GM12878 (cell line): ENCODE measurements around the gene DHX40. TPM values are rescaled to one million over a fixed set of nuclear protein-coding genes. Genes with fewer than 3 reads are reported as not detected.

Experiments used
- ATAC-seq: fragments of 200-7000 bp; cut with Tn5 transposase; 3 replicates; pipeline ENCODE4 v1.9.1; 2020; ENCODE audit warnings: mild to moderate bottlenecking, moderate library complexity
- BruUV-seq: library from RNA; stranded (reverse); fragments of 400-500 nt; replicated peaks from 2 replicates; lab custom pipeline; 2021; lab: Mats Ljungman, UMichigan
- CTCF ChIA-PET: fragments of 300-600 bp; sonication (Branson Sonifier 250); formaldehyde crosslinking; extraction: SDS; loops from one replicate; lab custom pipeline; 2021; ENCODE audit warnings: inconsistent platforms; lab: Yijun Ruan, JAX
- POLR2A ChIA-PET: fragments of 350-600 bp; formaldehyde crosslinking; extraction: SDS; loops from one replicate; lab custom pipeline; 2021; ENCODE audit warnings: inconsistent platforms; lab: Charles Lee
- RAD21 ChIA-PET: fragments of 300-600 bp; sonication (Branson Sonifier 250); formaldehyde crosslinking; loops from one replicate; lab custom pipeline; 2023; ENCODE audit warnings: antibody characterized with exemption; ENCODE audit not compliant: unreplicated experiment; lab: Charles Lee
- SMC1A ChIA-PET: fragments of 300-600 bp; sonication (Branson Sonifier 250); formaldehyde crosslinking; loops from one replicate; lab custom pipeline; 2023; ENCODE audit not compliant: unreplicated experiment, uncharacterized antibody; lab: Charles Lee
- DNase-seq: peaks from one replicate; pipeline ENCODE4 v3.0.0-alpha.2; 2011; ENCODE audit warnings: low read depth, low spot score
- FAIRE-seq: peaks from 3 replicates; lab custom pipeline; 2011; peaks lifted over from hg19 to GRCh38; lab: Jason Lieb, UNC
- H2AFZ ChIP-seq: 2 replicates; pipeline ENCODE4 v1.6.0; 2011; ENCODE audit warnings: low read depth, low read length, control low read depth; ENCODE audit not compliant: control insufficient read depth
- H3K27ac ChIP-seq: 2 replicates; pipeline ENCODE4 v1.5.1; 2011; ENCODE audit warnings: control low read depth; ENCODE audit not compliant: control insufficient read depth, insufficient read depth
- H3K27me3 ChIP-seq, 2 experiments: replicated peaks in 1 of 2; 2 replicates each; pipeline versions ENCODE4 v1.6.0 to v1.6.1; 2011; ENCODE audit warnings: low read length in 1 of 2; ENCODE audit not compliant: control insufficient read depth in 2 of 2, insufficient read depth in 2 of 2
- H3K36me3 ChIP-seq, 2 experiments: 2 replicates each; pipeline ENCODE4 v1.5.1; 2011; ENCODE audit warnings: low read length in 1 of 2; ENCODE audit not compliant: control insufficient read depth in 2 of 2, insufficient read depth in 2 of 2
- H3K4me1 ChIP-seq: 2 replicates; pipeline ENCODE4 v1.6.1; 2011; ENCODE audit warnings: mild to moderate bottlenecking, low read length, moderate library complexity, mixed read lengths; ENCODE audit not compliant: control insufficient read depth, insufficient read depth
- H3K4me2 ChIP-seq: 2 replicates; pipeline ENCODE4 v1.6.0; 2011; ENCODE audit warnings: control low read depth; ENCODE audit not compliant: control insufficient read depth, insufficient read depth
- H3K4me3 ChIP-seq: fragments of 200-600 bp; sonication (generic); 2 replicates; pipeline ENCODE4 v1.5.1; 2016
- H3K79me2 ChIP-seq: 2 replicates; pipeline ENCODE4 v1.6.0; 2011; ENCODE audit warnings: low read length; ENCODE audit not compliant: control insufficient read depth, insufficient read depth
- H3K9ac ChIP-seq: 2 replicates; pipeline ENCODE4 v1.8.0; 2011; ENCODE audit warnings: low read length, control low read depth, mixed read lengths; ENCODE audit not compliant: control insufficient read depth, insufficient read depth
- H3K9me3 ChIP-seq: replicated peaks from 3 replicates; pipeline ENCODE4 v1.5.1; 2011; ENCODE audit warnings: mild to moderate bottlenecking, low read length; ENCODE audit not compliant: control insufficient read depth, insufficient read depth
- H4K20me1 ChIP-seq: 2 replicates; pipeline ENCODE4 v1.6.0; 2011; ENCODE audit not compliant: control insufficient read depth, insufficient read depth
- CBX5 ChIP-seq: sonication (generic); IDR thresholded peaks from 2 replicates; pipeline ENCODE4 v1.6.1; 2016; ENCODE audit warnings: low read depth, moderate library complexity, mild to moderate bottlenecking, inconsistent platforms
- MTA2 ChIP-seq: fragments of 450-650 bp; IDR thresholded peaks from 2 replicates; pipeline ENCODE4 v1.6.1; 2016; ENCODE audit warnings: low read depth, mild to moderate bottlenecking, moderate library complexity
- POLR2A ChIP-seq: IDR thresholded peaks from 2 replicates; pipeline ENCODE4 v1.6.1; 2011; ENCODE audit warnings: low read depth, mild to moderate bottlenecking, low read length
- SP1 ChIP-seq: IDR thresholded peaks from one replicate; pipeline ENCODE4 v1.6.1; 2011; ENCODE audit warnings: low read depth, low read length
- TCF12 ChIP-seq: IDR thresholded peaks from 2 replicates; pipeline ENCODE4 v1.6.1; 2011; ENCODE audit warnings: low read depth, mild to moderate bottlenecking, low read length
- whole genome bisulfite sequencing: methylation state at CpG from one replicate; pipeline ENCODE4 v1.1.6; 2016; ENCODE audit warnings: low lambda C conversion rate; ENCODE audit not compliant: insufficient replicate concordance, insufficient coverage; ENCODE audit errors: missing lambda C conversion rate; 5-methylcytosine and 5-hydroxymethylcytosine counted together
- in situ Hi-C: fragments of 300-500 bp; cut with MboI; formaldehyde crosslinking; loops from 9 replicates; pipeline ENCODE4 v1.14.3; 2018; ENCODE audit warnings: mixed read lengths
- intact Hi-C: fragments of 100-400 bp; cut with micrococcal nuclease; formaldehyde crosslinking; loops from one replicate; pipeline ENCODE4 v1.14.2; 2022; ENCODE audit not compliant: unreplicated experiment
- polyA plus RNA-seq, 11 experiments: library from polyadenylated mRNA; depleted of rRNA in 4 of 11; unstranded in 6 of 11; stranded (reverse) in 5 of 11; fragments of >200 nt; fragmentation: Nextera tagmentation in 4 of 11; fragmentation: Illumina TruSeq in 1 of 11; extraction: Ambion mirVana in 4 of 11; extraction: Trizol in 1 of 11; gene quantifications; 1 replicate in 1 of 11; 2 replicates in 10 of 11; pipeline versions ENCODE4 v1.2.1 to v1.2.3, GENCODE V29; 2011 to 2016; ENCODE audit warnings: inconsistent platforms in 2 of 11, missing spikeins in 2 of 11, low read depth in 1 of 11
- total RNA-seq, 4 experiments: library from RNA; depleted of rRNA in 3 of 4; stranded (reverse); fragments of >200 nt in 3 of 4; fragmentation: Illumina TruSeq in 1 of 4; extraction: Trizol in 1 of 4; gene quantifications; 2 replicates each; pipeline versions ENCODE4 v1.2.1 to v1.2.3, GENCODE V29; 2013 to 2021
- TF ChIP-seq, protein P1 (sequence below): IDR thresholded peaks from 2 replicates; pipeline ENCODE4 v1.6.1; 2012; ENCODE audit warnings: low read depth, low read length, improper control_type of control experiment

The DHX40 gene
- total and polyA plus RNA-seq, 10 of the 15 experiments (the other 5 are each of a cell fraction or from before 2014, with no cell fraction given), result 4.8 to 29.2 (median 12.0) TPM

DNA sequence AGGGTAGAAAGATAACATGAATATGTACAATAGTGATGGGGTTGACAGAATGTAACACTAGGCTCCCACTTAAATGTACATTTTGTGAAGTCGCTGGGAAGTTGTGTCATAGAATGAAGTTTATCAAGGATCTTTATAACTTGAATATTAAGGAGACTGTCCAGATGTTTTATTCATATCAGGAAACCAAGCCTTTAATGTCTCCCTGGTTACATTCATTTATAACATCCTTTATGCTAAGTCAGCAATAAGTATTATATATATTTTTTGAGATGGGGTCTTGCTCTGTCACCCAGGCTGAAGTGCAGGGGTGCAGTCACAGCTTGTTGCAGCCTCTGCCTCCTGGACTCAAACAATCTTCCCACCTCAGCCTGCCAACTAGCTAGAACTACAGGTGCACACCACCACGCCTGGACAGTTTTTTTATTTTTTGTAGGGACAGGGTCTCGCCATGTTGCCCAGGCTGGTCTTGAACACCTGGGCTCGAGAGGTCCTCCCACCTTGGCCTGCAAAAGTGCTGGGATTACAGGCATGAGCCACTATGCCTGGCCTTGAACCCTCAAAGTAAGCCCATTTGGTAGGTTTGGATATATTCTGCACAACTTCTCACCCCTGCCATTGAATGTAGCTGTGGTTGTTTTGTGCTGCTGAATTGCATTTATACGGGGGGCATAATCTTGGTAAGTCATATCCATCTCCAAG lies 68.4 kb downstream of the DHX40 start:
- WGBS, result 98% methylated on average over 5 of the region's 5 CpGs
- Histone ChIP-seq H2AFZ (no peak overlapping the region), H3K27ac (no peak overlapping the region), H3K27me3 (no peaks in the 10 kb centered on the region), H3K9ac (no peak overlapping the region), H3K4me2 (no peak overlapping the region), H3K79me2 (peaks cover 84% of the 10 kb centered on the region), H3K9me3 (no peaks in the 10 kb centered on the region), H4K20me1 (peaks cover 12% of the 10 kb centered on the region), H3K4me3 (no peak overlapping the region), H3K4me1 (peaks cover 10% of the 10 kb centered on the region), H3K36me3 (peaks cover 0 to 20% of the 10 kb centered on the region in 2 experiments; a peak in 2 of 4 replicates)
- no peak for DNase-seq
- intact Hi-C loops (no loop called here), in situ Hi-C loops (no loop called here)
- no peak for FAIRE-seq
- RAD21 ChIA-PET, result interaction anchor here (1.0 to 1.2 kb wide), 2 partner anchors 12 to 16 kb away, joined by 3 to 4 read pairs; no protein-coding TSS in a partner anchor
- no peak for TF ChIP-seq POLR2A
- no peak for TF ChIP-seq CBX5
- TF ChIP-seq TCF12, result no peak
- no peak for TF ChIP-seq MTA2
- TF ChIP-seq SP1, result no peak
- TF ChIP-seq, protein P1, sequence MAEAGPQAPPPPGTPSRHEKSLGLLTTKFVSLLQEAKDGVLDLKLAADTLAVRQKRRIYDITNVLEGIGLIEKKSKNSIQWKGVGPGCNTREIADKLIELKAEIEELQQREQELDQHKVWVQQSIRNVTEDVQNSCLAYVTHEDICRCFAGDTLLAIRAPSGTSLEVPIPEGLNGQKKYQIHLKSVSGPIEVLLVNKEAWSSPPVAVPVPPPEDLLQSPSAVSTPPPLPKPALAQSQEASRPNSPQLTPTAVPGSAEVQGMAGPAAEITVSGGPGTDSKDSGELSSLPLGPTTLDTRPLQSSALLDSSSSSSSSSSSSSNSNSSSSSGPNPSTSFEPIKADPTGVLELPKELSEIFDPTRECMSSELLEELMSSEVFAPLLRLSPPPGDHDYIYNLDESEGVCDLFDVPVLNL, result no peak
- CTCF ChIA-PET, result interaction anchor here (0.9 kb wide), 1 partner anchor 414 kb away, joined by 3 read pairs; no protein-coding TSS in a partner anchor
- SMC1A ChIA-PET, result interaction anchor here (0.9 to 1.9 kb wide), 5 partner anchors 11 to 1401 kb away, joined by 3 to 11 read pairs (median 3); no protein-coding TSS in a partner anchor
- ATAC-seq, result no peak; the same call in 2 of the 3 replicates
- no TSS peak for BruUV-seq
- POLR2A ChIA-PET, result interaction anchor here (0.5 to 12.3 kb wide), 2 partner anchors 13 to 1985 kb away, joined by 4 to 111 read pairs; partner anchors contain the start of gene CLTC
